GM12873 (cell line): Measurements from ENCODE around the gene VRK1.

Source experiments
- CTCF ChIP-seq: IDR thresholded peaks from 2 replicates; pipeline ENCODE4 v1.5.1; 2012; ENCODE audit warnings: low read depth, mild to moderate bottlenecking, moderate library complexity, low read length, control low read depth; ENCODE audit not compliant: insufficient read depth; ENCODE audit errors: missing control alignments

VRK1 gene

GRCh38 chr14:96811985-96812667 is 14.9 kb downstream of the VRK1 start:
- no peak for TF ChIP-seq CTCF

- TF ChIP-seq CTCF = no peak
These were observed 19.1 kb downstream of the VRK1 start for GRCh38 chr14:96816281-96816680.

GRCh38 chr14:96817750-96818666 is 20.8 kb downstream of the VRK1 start:
- no peak for TF ChIP-seq CTCF

GRCh38 chr14:96821501-96821900 is 24.3 kb downstream of the VRK1 start:
- TF ChIP-seq CTCF = no peak

- no peak for TF ChIP-seq CTCF
These were observed 26.5 kb downstream of the VRK1 start for GRCh38 chr14:96823652-96824051.

- no peak for TF ChIP-seq CTCF
These were observed 27.1 kb downstream of the VRK1 start for GRCh38 chr14:96824283-96824682.

- TF ChIP-seq CTCF = no peak
These were observed 29.6 kb downstream of the VRK1 start for GRCh38 chr14:96826818-96827217.
